Neutrophil (primary cell): ENCODE measurements around the gene HS1BP3.

Experiments
- H3K27ac ChIP-seq: fragments of 200-600 bp; sonication (generic); 2 replicates; pipeline ENCODE4 v1.5.1; 2016; ENCODE audit warnings: mild to moderate bottlenecking, moderate library complexity
- H3K27me3 ChIP-seq: fragments of 200-600 bp; sonication (generic); 2 replicates; pipeline ENCODE4 v1.6.0; 2016; ENCODE audit warnings: mild to moderate bottlenecking
- H3K36me3 ChIP-seq: fragments of 200-600 bp; sonication (generic); 2 replicates; pipeline ENCODE4 v1.5.1; 2017
- H3K4me1 ChIP-seq, 2 experiments: fragments of 200-600 bp in 1 of 2; sonication (generic) in 1 of 2; 1 replicate in 1 of 2; 2 replicates in 1 of 2; pipeline versions ENCODE4 v1.5.1 to v1.6.1; 2013 to 2016; ENCODE audit warnings: low read depth in 1 of 2, low read length in 1 of 2, mild to moderate bottlenecking in 1 of 2, moderate library complexity in 1 of 2; ENCODE audit not compliant: control insufficient read depth in 1 of 2, insufficient read depth in 1 of 2
- H3K4me3 ChIP-seq, 2 experiments: fragments of 200-600 bp in 1 of 2; sonication (generic) in 1 of 2; 1 replicate in 1 of 2; 2 replicates in 1 of 2; pipeline ENCODE4 v1.5.1; 2013 to 2016; ENCODE audit warnings: low read depth in 1 of 2, low read length in 1 of 2, mild to moderate bottlenecking in 1 of 2, moderate library complexity in 1 of 2
- H3K9me3 ChIP-seq: fragments of 200-600 bp; sonication (generic); 2 replicates; pipeline ENCODE4 v1.5.1; 2016
- CTCF ChIP-seq: fragments of 200-600 bp; sonication (generic); IDR thresholded peaks from 2 replicates; pipeline ENCODE4 v1.5.1; 2016; ENCODE audit warnings: antibody characterized with exemption

HS1BP3 gene

GRCh38 chr2:20682167-20682920, 31.4 kb upstream of the HS1BP3 start:
- H3K27me3 ChIP-seq, result no peaks in the 10 kb centered on the region
- no peaks in the 10 kb centered on the region for H3K9me3 ChIP-seq
- no peak overlapping the region for H3K27ac ChIP-seq
- H3K4me1 ChIP-seq, result no peaks in the 10 kb centered on the region
- TF ChIP-seq CTCF, result no peak
- H3K4me3 ChIP-seq, result no peak overlapping the region
- no peaks in the 10 kb centered on the region for H3K36me3 ChIP-seq

- Histone ChIP-seq H3K36me3 (no peaks in the 10 kb centered on the region), H3K27me3 (peaks cover under 1% of the 10 kb centered on the region), H3K4me1 (no peaks in the 10 kb centered on the region), H3K27ac (no peak overlapping the region), H3K9me3 (no peaks in the 10 kb centered on the region), H3K4me3 (no peak overlapping the region)
- TF ChIP-seq CTCF, result no peak
These were observed 30.0 kb upstream of the HS1BP3 start for GRCh38 chr2:20680744-20681375.

GRCh38 chr2:20678780-20679179, 27.9 kb upstream of the HS1BP3 start:
- no peaks in the 10 kb centered on the region for H3K4me1 ChIP-seq

GRCh38 chr2:20678086-20678395, 27.1 kb upstream of the HS1BP3 start:
- Histone ChIP-seq H3K4me3 (no peak overlapping the region), H3K36me3 (no peaks in the 10 kb centered on the region), H3K4me1 (no peaks in the 10 kb centered on the region), H3K27me3 (peaks cover 28% of the 10 kb centered on the region), H3K9me3 (no peaks in the 10 kb centered on the region), H3K27ac (no peak overlapping the region)
- TF ChIP-seq CTCF, result no peak

More at GRCh38 chr2:20678780-20679179, 27.9 kb upstream of the HS1BP3 start:
- no peak for TF ChIP-seq CTCF
- Histone ChIP-seq H3K4me3 (no peak overlapping the region), H3K27ac (no peak overlapping the region), H3K9me3 (no peaks in the 10 kb centered on the region), H3K36me3 (no peaks in the 10 kb centered on the region), H3K27me3 (peaks cover 21% of the 10 kb centered on the region)

- H3K27ac ChIP-seq, result no peak overlapping the region
- no peaks in the 10 kb centered on the region for H3K36me3 ChIP-seq
- H3K27me3 ChIP-seq, result peaks cover 34% of the 10 kb centered on the region
- no peak overlapping the region for H3K4me3 ChIP-seq
- no peak for TF ChIP-seq CTCF
- H3K4me1 ChIP-seq, result peaks cover under 1 to 3% of the 10 kb centered on the region in 2 experiments
- H3K9me3 ChIP-seq, result no peaks in the 10 kb centered on the region
These were observed 26.6 kb upstream of the HS1BP3 start for GRCh38 chr2:20677301-20678085.
